Uterus (tissue), 2 donors: ENCODE results near the gene PPP1R7.

ENCODE experiments used
- CTCF ChIP-seq, 4 experiments: fragments of 200-600 bp in 2 of 4; fragments of 450-650 bp in 2 of 4; sonication (generic) in 2 of 4; IDR thresholded peaks; one replicate each; pipeline ENCODE4 v1.5.1; 2016 to 2019; ENCODE audit warnings: antibody characterized with exemption in 4 of 4, mild to moderate bottlenecking in 2 of 4, moderate library complexity in 1 of 4
- POLR2A ChIP-seq, 2 donors: fragments of 450-650 bp; IDR thresholded peaks; one replicate each; pipeline ENCODE4 v1.6.1; 2016; ENCODE audit warnings: antibody characterized with exemption in 2 of 2, mild to moderate bottlenecking in 1 of 2, moderate library complexity in 1 of 2

GRCh38 chr2:241199897-241200821 lies 49.9 kb downstream of the PPP1R7 start:
- TF ChIP-seq POLR2A (IDR thresholded peaks at IDR 0.05), result no peak
- no peak for TF ChIP-seq CTCF (IDR thresholded peaks at IDR 0.05)
